A549 (cell line): ENCODE measurements around the gene MYOM1. TPM values are rescaled to one million over a fixed set of nuclear protein-coding genes. Genes with fewer than 3 reads are reported as not detected.

Source experiments
- ATAC-seq, 2 experiments: fragments of 200-7000 bp in 1 of 2; fragments of >200 bp in 1 of 2; cut with Nextera tagmentation in 1 of 2; cut with Tn5 transposase in 1 of 2; 3 replicates each; pipeline versions ENCODE4 v1.8.0 to v1.9.1; 2018 to 2020; ENCODE audit warnings: mild to moderate bottlenecking in 1 of 2, moderate library complexity in 1 of 2
- CTCF ChIA-PET: fragments of 300-600 bp; sonication (Branson Sonifier 250); formaldehyde crosslinking; extraction: SDS; loops from one replicate; lab custom pipeline; 2021; ENCODE audit warnings: antibody characterized with exemption, inconsistent platforms; lab: Yijun Ruan, JAX
- POLR2A ChIA-PET: fragments of 350-600 bp; formaldehyde crosslinking; extraction: SDS; loops from one replicate; lab custom pipeline; 2021; ENCODE audit warnings: antibody characterized with exemption, inconsistent platforms; lab: Yijun Ruan, JAX
- DNase-seq, 2 experiments: peaks; one replicate each; pipeline versions ENCODE4 v3.0.0 to v3.0.0-alpha.2; 2011 to 2016; ENCODE audit warnings: low read depth in 1 of 2, low spot score in 1 of 2
- FAIRE-seq: peaks from 2 replicates; lab custom pipeline; 2011; peaks lifted over from hg19 to GRCh38; lab: Jason Lieb, UNC
- H3K27ac ChIP-seq, 2 experiments: fragments of >200 bp; sonication (Bioruptor Twin); formaldehyde crosslinking; 3 replicates each; pipeline ENCODE4 v1.5.1; 2016 to 2017
- H3K4me1 ChIP-seq: fragments of >200 bp; sonication (Bioruptor Twin); formaldehyde crosslinking; 3 replicates; pipeline ENCODE4 v1.6.1; 2016
- H3K4me2 ChIP-seq: fragments of >200 bp; sonication (Bioruptor Twin); formaldehyde crosslinking; 3 replicates; pipeline ENCODE4 v1.6.1; 2016
- H3K4me3 ChIP-seq: fragments of >200 bp; sonication (Bioruptor Twin); formaldehyde crosslinking; 3 replicates; pipeline ENCODE4 v1.5.1; 2016
- H3K9me3 ChIP-seq: fragments of >200 bp; sonication (Bioruptor Twin); formaldehyde crosslinking; 3 replicates; pipeline ENCODE4 v1.6.1; 2016
- BCL3 ChIP-seq: fragments of >200 bp; sonication (Bioruptor Twin); formaldehyde crosslinking; IDR thresholded peaks from 3 replicates; pipeline ENCODE4 v1.6.1; 2016
- CTCF ChIP-seq: fragments of >200 bp; sonication (Bioruptor Twin); formaldehyde crosslinking; IDR thresholded peaks from 3 replicates; pipeline ENCODE4 v1.5.1; 2016
- EHMT2 ChIP-seq: fragments of 200-600 bp; sonication (generic); IDR thresholded peaks from 2 replicates; pipeline ENCODE4 v1.6.1; 2016; ENCODE audit warnings: antibody characterized with exemption, low read depth, mild to moderate bottlenecking, moderate library complexity
- ELK1 ChIP-seq: fragments of 150-350 bp; IDR thresholded peaks from 2 replicates; pipeline ENCODE4 v1.6.1; 2014; ENCODE audit warnings: low read depth, mild to moderate bottlenecking, low read length
- FOSB ChIP-seq: fragments of 250-450 bp; sonication (Bioruptor Pico); IDR thresholded peaks from 2 replicates; pipeline ENCODE4 v1.5.0; 2020; ENCODE audit warnings: mild to moderate bottlenecking, moderate library complexity
- FOSL2 ChIP-seq, 2 experiments: fragments of 450-650 bp in 1 of 2; fragments of >200 bp in 1 of 2; sonication (Bioruptor Twin) in 1 of 2; formaldehyde crosslinking; IDR thresholded peaks; 2 replicates each; pipeline versions ENCODE4 v1.5.0 to v1.6.1; 2016 to 2020; ENCODE audit warnings: mild to moderate bottlenecking in 1 of 2, moderate library complexity in 1 of 2
- GATA3 ChIP-seq: IDR thresholded peaks from 2 replicates; pipeline ENCODE4 v1.6.1; 2012; ENCODE audit warnings: borderline replicate concordance
- HES2 ChIP-seq: fragments of >200 bp; sonication (Bioruptor Twin); formaldehyde crosslinking; IDR thresholded peaks from 2 replicates; pipeline ENCODE4 v1.6.1; 2016
- HEYL ChIP-seq: fragments of 250-450 bp; sonication (Bioruptor Pico); IDR thresholded peaks from 2 replicates; pipeline ENCODE4 v1.8.0; 2021; ENCODE audit warnings: mild to moderate bottlenecking, moderate library complexity
- JUNB ChIP-seq: fragments of >200 bp; sonication (Bioruptor Twin); formaldehyde crosslinking; IDR thresholded peaks from 2 replicates; pipeline ENCODE4 v1.6.1; 2016
- NR3C1 ChIP-seq: fragments of >200 bp; sonication (Bioruptor Twin); formaldehyde crosslinking; IDR thresholded peaks from 3 replicates; pipeline ENCODE4 v1.6.1; 2017
- RARB ChIP-seq: fragments of 250-450 bp; sonication (Bioruptor Pico); IDR thresholded peaks from 2 replicates; pipeline ENCODE4 v1.8.0; 2021; ENCODE audit warnings: mild to moderate bottlenecking, moderate library complexity
- REST ChIP-seq: fragments of 200-600 bp; sonication (generic); IDR thresholded peaks from 2 replicates; pipeline ENCODE4 v1.6.1; 2016; ENCODE audit warnings: antibody characterized with exemption, mild to moderate bottlenecking, moderate library complexity
- SREBF2 ChIP-seq: fragments of 450-650 bp; IDR thresholded peaks from 2 replicates; pipeline ENCODE4 v1.6.1; 2014; ENCODE audit warnings: mild to moderate bottlenecking, moderate library complexity
- ZC3H11A ChIP-seq: fragments of 450-650 bp; IDR thresholded peaks from 2 replicates; pipeline ENCODE4 v1.6.1; 2014; ENCODE audit warnings: antibody characterized with exemption, mild to moderate bottlenecking
- ZFP36 ChIP-seq: fragments of 450-650 bp; IDR thresholded peaks from 2 replicates; pipeline ENCODE4 v1.6.1; 2014; ENCODE audit warnings: borderline replicate concordance; ENCODE audit not compliant: partially characterized antibody
- ZSCAN20 ChIP-seq: fragments of 250-450 bp; sonication (Bioruptor Pico); IDR thresholded peaks from 2 replicates; pipeline ENCODE4 v1.8.0; 2022; ENCODE audit warnings: mild to moderate bottlenecking, moderate library complexity
- WGBS: methylation state at CpG from one replicate; pipeline ENCODE4 v1.1.6; 2017; ENCODE audit errors: missing lambda C conversion rate; 5-methylcytosine and 5-hydroxymethylcytosine counted together
- polyA plus RNA-seq, 4 experiments: library from polyadenylated mRNA; depleted of rRNA in 3 of 4; stranded (reverse); fragments of >200 nt; fragmentation: RNase III in 1 of 4; extraction: RNeasy Plus Mini Kit Qiagen cat#74134 plus additional on column Dnase treatment in 1 of 4; gene quantifications; 2 replicates in 3 of 4; 3 replicates in 1 of 4; pipeline ENCODE4 v1.2.3, GENCODE V29; 2011 to 2017

Gene MYOM1
- polyA plus RNA-seq, 2 of the 4 experiments (the other 2 are of a cell fraction): 0.18 to 0.30 TPM

GRCh38 chr18:3122851-3123250, 96.9 kb downstream of the MYOM1 start:
- H3K4me2 ChIP-seq: no peak overlapping the region
- ChIA-PET POLR2A (no interaction called here), CTCF (no interaction called here)
- H3K27ac ChIP-seq: no peak overlapping the region
- ATAC-seq (no peak), DNase-seq (no peak)
- H3K4me3 ChIP-seq: no peak overlapping the region
- TF ChIP-seq RARB (CRISPR knock-in tag): no peak
- no peak for TF ChIP-seq REST
- TF ChIP-seq, all 56 proteins: peak for 0
- Histone ChIP-seq H3K9me3 (no peaks in the 10 kb centered on the region), H3K4me1 (peaks cover 27% of the 10 kb centered on the region)
- FAIRE-seq: no peak
- WGBS: 94% methylated on average over 5 of the region's 5 CpGs

GRCh38 chr18:3121259-3121658, 98.5 kb downstream of the MYOM1 start:
- no peak overlapping the region for H3K4me3 ChIP-seq
- ATAC-seq (no peak), FAIRE-seq (no peak)
- TF ChIP-seq ZSCAN20: no peak
- TF ChIP-seq FOSL2 (IDR thresholded peaks at IDR 0.05): no peak
- no peak for TF ChIP-seq FOSL2 (CRISPR knock-in tag; IDR thresholded peaks at IDR 0.05)
- TF ChIP-seq SREBF2: no peak
- no peak for TF ChIP-seq HES2
- no peak for TF ChIP-seq GATA3
- TF ChIP-seq HEYL (CRISPR knock-in tag): no peak
- no peak for TF ChIP-seq NR3C1
- no peak for TF ChIP-seq ZFP36
- TF ChIP-seq FOSB: no peak
- no peak for TF ChIP-seq CTCF
- no peak for TF ChIP-seq ELK1
- no peak for TF ChIP-seq EHMT2
- no peak for TF ChIP-seq ZC3H11A
- no peak for TF ChIP-seq BCL3
- TF ChIP-seq JUNB: no peak
- TF ChIP-seq, all 56 proteins: peak for 0
- no peak for DNase-seq
- POLR2A ChIA-PET: no interaction called here
- Histone ChIP-seq H3K9me3 (no peaks in the 10 kb centered on the region), H3K4me1 (peaks cover 34% of the 10 kb centered on the region), H3K27ac (no peak overlapping the region; a peak in 1 of 6 replicates), H3K4me2 (no peak overlapping the region)
- 68% methylated on average over 2 of the region's 2 CpGs for WGBS
- CTCF ChIA-PET: interaction anchor here (0.6 to 1.5 kb wide), 3 partner anchors 9 to 136 kb away, joined by 3 to 4 read pairs (median 3); no protein-coding TSS in a partner anchor
